SK-N-SH treated with all-trans-retinoic acid at 6 μM for 48 hours (cell line): ENCODE results near the gene GJA3.
A peak's percentile ranks its signal among the peaks of the same experiment; 100 is the strongest.

ENCODE experiments used
- ATAC-seq: fragments of 200-7000 bp; cut with Tn5 transposase; 3 replicates; pipeline ENCODE4 v1.9.1; 2020; ENCODE audit warnings: mild to moderate bottlenecking, moderate library complexity
- ARNTL ChIP-seq: fragments of 450-650 bp; formaldehyde crosslinking; IDR thresholded peaks from 2 replicates; pipeline ENCODE4 v1.5.0; 2020; ENCODE audit warnings: low read depth, mild to moderate bottlenecking, moderate library complexity, borderline replicate concordance
- BACH2 ChIP-seq: fragments of 250-450 bp; sonication (Bioruptor Pico); IDR thresholded peaks from 2 replicates; pipeline ENCODE4 v1.9.0; 2021; ENCODE audit warnings: mild to moderate bottlenecking, borderline replicate concordance
- CREB5 ChIP-seq: fragments of 250-450 bp; sonication (Bioruptor Pico); IDR thresholded peaks from 2 replicates; pipeline ENCODE4 v1.5.1; 2020; ENCODE audit warnings: low read depth, mild to moderate bottlenecking, moderate library complexity
- CSDC2 ChIP-seq: fragments of 250-450 bp; sonication (Bioruptor Pico); IDR thresholded peaks from 2 replicates; pipeline ENCODE4 v1.5.0; 2020; ENCODE audit warnings: mild to moderate bottlenecking, moderate library complexity
- CSRNP3 ChIP-seq: fragments of 250-450 bp; sonication (Bioruptor Pico); IDR thresholded peaks from 2 replicates; pipeline ENCODE4 v1.5.1; 2021; ENCODE audit warnings: mild to moderate bottlenecking, moderate library complexity
- ESRRG ChIP-seq: fragments of 250-450 bp; sonication (Bioruptor Pico); IDR thresholded peaks from 2 replicates; pipeline ENCODE4 v1.6.1; 2021; ENCODE audit warnings: mild to moderate bottlenecking
- ISL1 ChIP-seq: fragments of 250-450 bp; sonication (Bioruptor Pico); IDR thresholded peaks from 2 replicates; pipeline ENCODE4 v2.1.2; 2022; ENCODE audit warnings: mild to moderate bottlenecking, moderate library complexity
- OSR1 ChIP-seq: fragments of 250-450 bp; sonication (Bioruptor Pico); IDR thresholded peaks from 2 replicates; pipeline ENCODE4 v1.8.0; 2022; ENCODE audit warnings: moderate library complexity, mild to moderate bottlenecking, inconsistent platforms
- PATZ1 ChIP-seq: fragments of 250-450 bp; sonication (Bioruptor Pico); IDR thresholded peaks from 2 replicates; pipeline ENCODE4 v1.8.0; 2020; ENCODE audit warnings: mild to moderate bottlenecking, moderate library complexity, borderline replicate concordance
- POU6F1 ChIP-seq: fragments of 250-450 bp; sonication (Bioruptor Pico); IDR thresholded peaks from 2 replicates; pipeline ENCODE4 v1.8.0; 2021; ENCODE audit warnings: low read depth, mild to moderate bottlenecking, moderate library complexity, borderline replicate concordance
- PPARA ChIP-seq: fragments of 250-450 bp; sonication (Bioruptor Pico); IDR thresholded peaks from 2 replicates; pipeline ENCODE4 v1.5.0; 2020; ENCODE audit warnings: mild to moderate bottlenecking, borderline replicate concordance
- RARB ChIP-seq: fragments of 250-450 bp; sonication (Bioruptor Pico); IDR thresholded peaks from 2 replicates; pipeline ENCODE4 v1.8.0; 2021; ENCODE audit warnings: mild to moderate bottlenecking, moderate library complexity
- SNAI2 ChIP-seq: fragments of 250-450 bp; sonication (Bioruptor Pico); IDR thresholded peaks from 2 replicates; pipeline ENCODE4 v1.5.0; 2020; ENCODE audit warnings: mild to moderate bottlenecking, moderate library complexity
- TCF4 ChIP-seq: fragments of 250-450 bp; sonication (Bioruptor Pico); IDR thresholded peaks from 2 replicates; pipeline ENCODE4 v1.8.0; 2021; ENCODE audit warnings: mild to moderate bottlenecking, moderate library complexity, borderline replicate concordance
- TOX ChIP-seq: fragments of 250-450 bp; sonication (Bioruptor Pico); IDR thresholded peaks from 2 replicates; pipeline ENCODE4 v1.8.0; 2021; ENCODE audit warnings: mild to moderate bottlenecking, moderate library complexity, borderline replicate concordance
- TSHZ2 ChIP-seq: fragments of 250-450 bp; sonication (Bioruptor Pico); IDR thresholded peaks from 2 replicates; pipeline ENCODE4 v1.5.0; 2020; ENCODE audit warnings: mild to moderate bottlenecking, moderate library complexity
- ZC3H10 ChIP-seq: fragments of 250-450 bp; sonication (Bioruptor Pico); IDR thresholded peaks from 2 replicates; pipeline ENCODE4 v1.5.1; 2021; ENCODE audit warnings: mild to moderate bottlenecking, moderate library complexity
- ZFP3 ChIP-seq: fragments of 250-450 bp; sonication (Bioruptor Pico); IDR thresholded peaks from 2 replicates; pipeline ENCODE4 v1.5.0; 2020; ENCODE audit warnings: mild to moderate bottlenecking, moderate library complexity
- ZFP30 ChIP-seq: fragments of 450-650 bp; formaldehyde crosslinking; IDR thresholded peaks from 2 replicates; pipeline ENCODE4 v1.5.0; 2022; ENCODE audit warnings: mild to moderate bottlenecking, moderate library complexity
- ZNF565 ChIP-seq: fragments of 450-650 bp; formaldehyde crosslinking; conservative IDR thresholded peaks from 2 replicates; pipeline ENCODE4 v1.5.0; 2020; ENCODE audit warnings: low read depth, mild to moderate bottlenecking, moderate library complexity
- ZNF70 ChIP-seq: fragments of 450-650 bp; formaldehyde crosslinking; IDR thresholded peaks from 2 replicates; pipeline ENCODE4 v1.5.0; 2020; ENCODE audit warnings: mild to moderate bottlenecking, moderate library complexity

The GJA3 gene

GRCh38 chr13:20185366-20186056, 24.7 kb upstream of the GJA3 start:
- ATAC-seq: no peak
- TF ChIP-seq ZNF565 (CRISPR knock-in tag): no peak
- no peak for TF ChIP-seq ZNF70 (CRISPR knock-in tag)
- no peak for TF ChIP-seq TCF4 (CRISPR knock-in tag)
- TF ChIP-seq BACH2 (CRISPR knock-in tag): no peak

- peak; percentile 91 for ATAC-seq
- TF ChIP-seq POU6F1 (no peak), SNAI2 (CRISPR knock-in tag) (no peak), ESRRG (CRISPR knock-in tag) (no peak), ZNF565 (CRISPR knock-in tag) (no peak), ISL1 (CRISPR knock-in tag) (no peak)
Observed at GRCh38 chr13:20182231-20182846, 21.5 kb upstream of the GJA3 start.

DNA sequence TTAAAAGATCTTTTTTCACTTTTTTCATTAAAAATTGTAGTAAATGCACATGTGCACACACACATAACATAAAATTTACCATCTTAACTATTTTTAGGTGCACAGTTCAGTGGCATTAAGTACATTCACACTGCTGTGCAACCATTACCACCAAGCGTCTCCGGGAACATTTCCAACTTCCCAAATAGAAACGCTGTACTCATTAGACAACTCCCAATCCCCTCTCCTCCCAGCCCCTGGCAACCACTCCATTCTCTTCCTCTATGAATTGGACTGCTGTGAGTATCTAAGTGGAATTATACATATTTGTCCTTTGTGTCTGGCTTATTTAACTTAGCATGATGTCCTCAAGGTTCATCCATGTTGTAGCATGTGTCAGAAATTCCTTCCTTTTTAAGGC, 20.3 kb upstream of the GJA3 start:
- no peak for TF ChIP-seq PATZ1 (CRISPR knock-in tag)
- TF ChIP-seq ZFP3 (CRISPR knock-in tag): no peak
- no peak for TF ChIP-seq BACH2 (CRISPR knock-in tag)
- TF ChIP-seq ARNTL (CRISPR knock-in tag): no peak
- no peak for TF ChIP-seq CSDC2 (CRISPR knock-in tag)
- no peak for TF ChIP-seq ZFP30 (CRISPR knock-in tag)
- TF ChIP-seq SNAI2 (CRISPR knock-in tag): no peak
- no peak for TF ChIP-seq TOX (CRISPR knock-in tag)
- no peak for TF ChIP-seq ZC3H10
- no peak for TF ChIP-seq PPARA (CRISPR knock-in tag)
- no peak for TF ChIP-seq TCF4 (CRISPR knock-in tag)
- TF ChIP-seq TSHZ2 (CRISPR knock-in tag): no peak
- TF ChIP-seq ZNF70 (CRISPR knock-in tag): no peak
- no peak for TF ChIP-seq CSRNP3 (CRISPR knock-in tag)
- no peak for TF ChIP-seq RARB
- TF ChIP-seq OSR1: no peak
- TF ChIP-seq ZNF565 (CRISPR knock-in tag): no peak
- no peak for TF ChIP-seq POU6F1
- TF ChIP-seq CREB5 (CRISPR knock-in tag): no peak
- no peak for TF ChIP-seq ESRRG (CRISPR knock-in tag)
- TF ChIP-seq, all 23 proteins: peak for 0
- ATAC-seq: no peak
